GM21717 (cell line): ENCODE measurements around the gene WDR18.

Source experiments
- ATAC-seq: cut with Tn5 transposase; IDR thresholded peaks from one replicate; pipeline ENCODE4 v1.9.1; 2021; ENCODE audit warnings: mild to moderate bottlenecking, moderate library complexity; ENCODE audit not compliant: unreplicated experiment

WDR18 gene

GRCh38 chr19:1006711-1007398 lies 22.7 kb downstream of the WDR18 start:
- ATAC-seq = no peak

GRCh38 chr19:1007399-1008251 lies 23.5 kb downstream of the WDR18 start:
- no peak for ATAC-seq

- ATAC-seq = no peak
Observed at GRCh38 chr19:1008268-1009040, 24.3 kb downstream of the WDR18 start.

GRCh38 chr19:1009041-1009980 lies 25.2 kb downstream of the WDR18 start:
- no peak for ATAC-seq

GRCh38 chr19:1009981-1010538 lies 25.9 kb downstream of the WDR18 start:
- no peak for ATAC-seq

- no peak for ATAC-seq
Observed at GRCh38 chr19:1010586-1011510, 26.7 kb downstream of the WDR18 start.

GRCh38 chr19:1011831-1012333 lies 27.7 kb downstream of the WDR18 start:
- no peak for ATAC-seq

GRCh38 chr19:1012334-1012733 lies 28.2 kb downstream of the WDR18 start:
- ATAC-seq = no peak

GRCh38 chr19:1013218-1013617 lies 29.1 kb downstream of the WDR18 start:
- ATAC-seq = no peak

GRCh38 chr19:1014161-1015060 lies 30.3 kb downstream of the WDR18 start:
- ATAC-seq = no peak

- no peak for ATAC-seq
Observed at GRCh38 chr19:1015061-1015781, 31.1 kb downstream of the WDR18 start.

GRCh38 chr19:1015782-1016646 lies 31.9 kb downstream of the WDR18 start:
- ATAC-seq = no peak

- ATAC-seq = no peak
Observed at GRCh38 chr19:1016647-1017114, 32.5 kb downstream of the WDR18 start.

GRCh38 chr19:1017115-1017905 lies 33.2 kb downstream of the WDR18 start:
- ATAC-seq = no peak

GRCh38 chr19:1017906-1018305 lies 33.8 kb downstream of the WDR18 start:
- ATAC-seq = no peak
